ENCODE results near the gene CERS2.
"Not testable (repeated sequence)": the region's sequence is repeated elsewhere in the genome, so short reads cannot be mapped to it uniquely, and the experiment has no call there.

CERS2 gene

DNA sequence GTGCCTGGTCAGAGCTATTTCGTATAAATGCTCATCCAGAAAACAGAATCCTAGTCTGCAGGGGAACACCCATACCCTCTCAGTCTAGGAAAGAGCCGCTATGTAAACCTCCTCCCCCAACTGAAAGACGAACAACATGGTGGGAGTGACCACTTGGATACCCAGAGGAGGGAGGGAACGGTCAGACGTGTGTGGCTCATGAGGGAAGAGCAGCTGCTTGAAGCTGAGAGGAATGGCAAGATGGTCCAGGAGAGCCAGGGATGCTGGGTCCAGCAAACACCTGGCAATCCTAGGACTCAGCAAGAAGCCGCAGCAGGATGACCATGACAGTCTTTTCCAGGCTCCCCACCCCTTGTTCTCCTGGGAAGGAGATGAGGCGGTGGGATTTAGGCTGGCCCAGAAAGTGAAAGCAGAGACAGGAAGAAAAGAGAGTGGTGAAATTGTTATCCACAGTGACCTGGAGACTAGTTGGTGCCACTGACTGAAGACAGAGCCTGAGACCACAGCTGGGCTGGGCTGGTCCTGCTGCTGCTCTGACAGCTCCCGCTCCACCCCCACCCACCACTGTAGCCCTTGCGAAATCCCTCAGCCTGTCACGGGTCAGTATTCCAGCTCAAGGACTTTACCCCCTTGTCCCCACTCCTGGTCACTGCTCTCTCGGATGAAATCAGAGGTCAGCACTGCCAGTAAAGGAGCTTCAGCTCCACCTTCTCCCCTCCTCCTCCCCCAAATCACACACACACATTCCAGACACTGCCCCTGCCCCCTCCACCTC is 3.6 kb downstream of the CERS2 start:
- DNase-seq (ENCODE audit: low read depth in 2 of 2), result no peak

DNA sequence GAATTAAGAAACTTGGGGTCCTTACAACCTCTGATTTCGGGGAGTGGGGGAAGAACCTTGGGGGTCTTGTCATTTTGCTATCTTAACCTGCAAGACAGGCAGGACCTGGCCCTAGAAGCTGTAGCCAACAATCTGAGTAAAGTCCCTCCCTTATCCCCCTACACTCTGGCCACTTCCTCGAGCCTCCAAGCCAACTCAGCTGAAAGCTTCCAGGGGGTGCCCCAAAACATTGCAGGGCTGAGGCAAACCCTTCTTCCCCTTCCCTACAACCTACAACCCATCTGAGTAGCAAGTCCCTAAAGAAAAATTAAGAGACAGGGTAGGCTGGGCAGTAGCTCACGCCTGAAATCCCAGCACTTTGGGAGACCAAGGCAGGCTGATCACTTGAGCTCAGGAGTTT is 5.0 kb downstream of the CERS2 start:
- DNase-seq (ENCODE audit: low read depth in 2 of 2), result no peak

DNA sequence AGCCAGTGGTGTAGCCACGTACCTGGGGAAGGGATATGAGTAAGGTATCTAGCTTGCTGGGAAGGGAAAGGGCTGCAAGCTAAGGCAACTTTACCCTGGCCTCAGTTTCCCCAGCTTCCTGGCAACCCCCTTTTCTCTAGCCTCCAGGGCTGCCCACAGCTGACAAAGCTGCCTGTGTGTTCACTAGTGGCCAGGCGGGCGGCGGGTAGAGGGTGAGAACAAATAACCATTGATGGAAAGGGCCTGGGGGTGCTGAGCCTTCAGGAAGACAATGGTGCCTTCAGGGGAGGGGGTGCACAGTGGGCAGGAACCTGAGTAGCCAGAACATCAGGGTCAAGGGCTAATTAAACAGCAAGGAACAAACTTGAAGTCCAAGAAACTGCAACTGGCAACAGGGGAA is 6.1 kb downstream of the CERS2 start:
- no peak for DNase-seq (ENCODE audit: low read depth in 2 of 2)

DNA sequence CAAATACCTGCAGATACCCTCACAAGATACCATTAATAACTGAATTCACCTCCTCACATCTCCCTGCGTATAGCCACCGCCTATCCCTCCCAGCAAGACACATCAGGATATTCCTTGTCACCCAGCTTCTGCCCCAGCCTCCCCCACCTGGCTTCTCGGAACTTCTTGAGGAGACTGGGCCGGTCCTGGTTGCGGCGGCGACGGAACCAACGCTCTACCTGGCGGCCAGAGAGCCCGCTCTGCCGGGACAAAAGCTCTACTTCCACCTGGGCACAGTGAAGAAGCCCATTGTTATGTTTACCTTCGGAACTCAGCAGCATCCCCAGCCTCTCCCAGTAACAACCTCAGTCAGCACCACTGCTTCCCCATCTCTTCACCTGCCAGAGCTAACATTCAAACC is 6.7 kb downstream of the CERS2 start:
- DNase-seq (ENCODE audit: low read depth in 2 of 2), result no peak

DNA sequence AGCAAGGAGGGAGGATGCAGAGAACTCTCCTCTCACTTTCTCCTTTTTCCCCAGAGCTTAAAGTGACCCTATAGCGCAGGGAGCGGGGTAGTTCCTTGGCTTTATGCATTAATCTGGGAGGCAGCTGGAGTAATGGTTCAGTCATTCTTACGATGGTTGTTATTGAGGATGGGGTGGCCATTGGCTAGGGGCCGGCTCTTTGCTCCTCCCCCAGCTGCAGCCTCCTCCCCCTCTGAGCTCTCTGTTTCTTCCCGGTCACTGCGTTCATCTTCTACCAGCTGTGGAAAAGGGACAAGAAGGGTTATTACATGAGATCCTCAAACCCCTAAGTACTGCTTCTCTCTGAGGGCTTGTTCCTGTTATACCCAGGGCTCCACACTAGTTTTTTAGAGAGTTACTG is 8.6 kb downstream of the CERS2 start:
- DNase-seq (ENCODE audit: low read depth in 2 of 2), result no peak

DNA sequence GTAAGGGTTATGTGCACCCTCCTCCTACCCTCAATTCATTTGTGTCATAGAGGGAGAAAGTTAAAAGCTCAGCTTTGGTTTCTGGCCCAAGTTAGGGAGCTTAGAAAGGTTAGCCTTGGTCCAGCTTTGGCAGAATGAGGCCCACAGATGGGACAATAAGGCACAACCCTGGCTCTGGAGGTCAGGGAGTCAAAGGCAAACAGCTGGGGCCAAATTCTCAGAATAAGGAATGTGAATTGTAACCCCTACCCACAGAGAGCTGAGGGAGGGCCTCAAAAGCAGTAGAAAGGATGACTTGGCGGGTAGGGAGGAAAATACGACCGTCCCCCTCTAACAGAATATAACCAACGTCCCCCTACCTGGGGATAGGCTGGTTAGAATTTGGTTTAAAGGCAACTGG is 9.0 kb downstream of the CERS2 start:
- no peak for DNase-seq (ENCODE audit: low read depth in 2 of 2)

DNA sequence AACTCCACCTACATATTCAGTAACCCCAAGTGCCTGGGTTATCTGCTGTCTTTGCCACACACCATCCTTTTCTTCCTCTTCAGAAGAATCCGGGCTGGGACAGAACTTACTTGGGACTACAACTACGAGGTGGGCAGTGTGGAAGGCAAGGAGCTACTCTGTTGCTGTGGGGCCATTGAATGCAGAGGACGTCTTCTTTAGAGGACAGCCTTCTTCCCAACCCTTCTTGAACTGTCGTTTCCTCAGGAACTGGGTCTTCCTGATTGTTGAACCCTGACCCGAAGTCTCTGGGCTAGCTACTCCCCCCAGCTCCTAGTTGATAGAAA is 10.5 kb downstream of the CERS2 start:
- DNase-seq (ENCODE audit: low read depth in 2 of 2), result no peak

DNA sequence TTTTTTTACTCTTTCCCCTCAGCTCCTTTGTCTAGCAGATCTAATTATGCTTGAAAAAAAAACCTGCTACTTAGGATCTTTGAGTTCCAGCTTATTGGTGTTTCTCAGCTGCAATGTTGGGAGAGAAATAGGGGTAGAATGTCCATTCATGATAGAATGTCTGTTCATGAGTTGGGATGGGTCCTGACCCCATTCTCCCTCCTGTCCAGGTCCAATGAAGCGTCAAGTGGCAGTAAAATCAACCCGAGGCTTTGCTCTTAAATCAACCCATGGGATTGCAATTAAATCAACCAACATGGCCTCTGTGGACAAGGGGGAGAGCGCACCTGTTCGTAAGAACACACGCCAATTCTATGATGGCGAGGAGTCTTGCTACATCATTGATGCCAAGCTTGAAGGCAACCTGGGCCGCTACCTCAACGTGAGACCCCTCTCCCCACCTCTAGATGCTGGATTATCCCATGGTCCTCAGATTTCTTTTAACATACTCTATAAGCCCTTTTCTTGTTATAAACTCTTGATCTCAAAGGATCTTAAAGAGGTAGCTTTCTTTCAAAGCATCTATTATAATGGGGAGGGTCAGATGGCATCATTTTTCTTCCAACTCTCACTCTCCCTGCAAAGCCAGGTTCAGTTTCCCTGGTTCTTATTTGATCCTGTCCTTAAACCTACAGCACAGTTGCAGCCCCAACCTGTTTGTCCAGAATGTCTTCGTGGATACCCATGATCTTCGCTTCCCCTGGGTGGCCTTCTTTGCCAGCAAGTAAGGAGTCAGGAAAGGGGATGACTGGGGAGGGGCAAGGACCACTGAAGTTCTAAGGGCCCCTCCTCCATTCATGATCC is 11.1 kb downstream of the CERS2 start:
- no peak for DNase-seq (ENCODE audit: low read depth in 2 of 2)

DNA sequence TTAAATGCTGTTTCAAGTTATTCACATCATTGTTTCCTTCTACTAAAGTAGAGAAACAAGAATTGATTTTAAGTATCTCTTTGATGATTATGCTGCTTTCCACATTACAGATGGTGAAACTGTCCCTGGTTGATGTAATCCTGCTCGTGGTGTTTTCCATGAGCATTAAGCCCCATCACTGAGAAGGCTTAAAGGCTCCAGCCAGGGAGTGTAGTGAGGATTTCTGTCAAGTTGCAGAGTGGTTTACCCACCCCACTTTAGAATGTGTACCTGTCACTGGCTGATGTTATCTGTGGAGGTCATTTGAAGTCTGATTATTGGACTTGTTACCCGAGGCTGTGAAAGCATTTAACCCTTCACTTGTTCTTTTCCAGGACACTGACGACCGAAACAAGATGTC is 12.9 kb downstream of the CERS2 start:
- DNase-seq (ENCODE audit: low read depth in 2 of 2), result no peak

DNA sequence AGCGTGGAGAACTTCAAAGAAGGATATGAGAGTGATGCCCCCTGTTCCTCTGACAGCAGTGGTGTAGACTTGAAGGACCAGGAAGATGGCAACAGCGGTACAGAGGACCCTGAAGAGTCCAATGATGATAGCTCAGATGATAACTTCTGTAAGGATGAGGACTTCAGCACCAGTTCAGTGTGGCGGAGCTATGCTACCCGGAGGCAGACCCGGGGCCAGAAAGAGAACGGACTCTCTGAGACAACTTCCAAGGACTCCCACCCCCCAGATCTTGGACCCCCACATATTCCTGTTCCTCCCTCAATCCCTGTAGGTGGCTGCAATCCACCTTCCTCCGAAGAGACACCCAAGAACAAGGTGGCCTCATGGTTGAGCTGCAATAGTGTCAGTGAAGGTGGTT is 14.0 kb downstream of the CERS2 start:
- no peak for DNase-seq (ENCODE audit: low read depth in 2 of 2)

DNA sequence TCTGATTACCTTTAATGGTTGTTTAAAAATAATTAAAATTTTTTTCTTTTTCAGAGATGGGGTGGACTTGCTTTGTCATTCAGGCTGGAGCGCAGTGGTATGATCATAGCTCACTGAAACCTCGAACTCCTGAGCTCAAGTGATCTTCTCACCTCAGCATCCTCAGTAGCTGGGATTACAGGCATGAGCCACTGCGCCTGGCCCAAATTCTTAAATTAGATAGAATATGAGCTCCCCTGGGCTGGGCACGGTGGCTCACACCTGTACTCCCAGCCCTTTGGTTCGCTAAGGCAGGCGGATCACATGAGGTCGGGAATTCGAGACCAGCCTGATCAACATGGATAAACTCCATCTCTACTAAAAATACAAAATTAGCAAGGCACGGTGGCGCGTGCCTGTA is 17.0 kb downstream of the CERS2 start:
- DNase-seq (ENCODE audit: low read depth in 2 of 2), result no peak

DNA sequence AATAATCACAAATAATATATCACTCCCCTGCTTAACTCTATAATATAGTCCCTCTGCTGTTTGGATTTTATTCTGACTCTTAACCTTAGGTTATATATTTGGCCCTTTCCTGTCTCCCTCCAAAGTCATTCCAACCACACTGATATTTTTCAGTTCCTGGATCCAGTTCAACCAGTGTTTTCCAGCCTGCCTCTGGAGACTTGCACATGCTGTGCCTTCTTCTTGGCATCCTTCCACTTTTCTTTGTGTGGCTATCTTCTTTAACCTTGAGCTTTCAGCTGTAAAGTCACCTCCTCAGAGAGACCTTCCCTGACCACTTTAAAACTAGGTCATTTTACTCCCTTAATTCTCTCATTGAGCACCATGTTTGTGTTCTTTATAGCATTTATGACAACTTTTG is 19.4 kb downstream of the CERS2 start:
- no peak for DNase-seq (ENCODE audit: low read depth in 2 of 2)

DNA sequence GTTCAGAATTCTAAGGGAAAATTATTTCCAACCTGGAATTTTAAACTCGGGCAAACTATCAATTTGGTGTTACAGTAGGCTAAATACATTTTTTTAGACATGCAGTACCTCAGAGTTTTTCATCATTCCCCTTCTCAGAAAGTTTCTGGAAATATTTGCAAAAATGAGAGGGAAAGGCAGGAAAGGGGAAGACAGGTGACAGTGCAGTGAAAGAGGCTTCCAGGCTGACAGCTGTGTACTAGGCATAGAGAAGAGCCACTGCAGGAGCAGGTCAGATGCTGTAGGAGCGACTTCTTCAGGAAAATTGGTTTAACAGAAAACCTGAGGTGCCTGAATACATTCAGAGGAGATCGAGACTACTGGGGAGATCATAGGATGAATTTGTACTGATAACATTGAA is 19.9 kb downstream of the CERS2 start:
- no peak for DNase-seq (ENCODE audit: low read depth in 2 of 2)

DNA sequence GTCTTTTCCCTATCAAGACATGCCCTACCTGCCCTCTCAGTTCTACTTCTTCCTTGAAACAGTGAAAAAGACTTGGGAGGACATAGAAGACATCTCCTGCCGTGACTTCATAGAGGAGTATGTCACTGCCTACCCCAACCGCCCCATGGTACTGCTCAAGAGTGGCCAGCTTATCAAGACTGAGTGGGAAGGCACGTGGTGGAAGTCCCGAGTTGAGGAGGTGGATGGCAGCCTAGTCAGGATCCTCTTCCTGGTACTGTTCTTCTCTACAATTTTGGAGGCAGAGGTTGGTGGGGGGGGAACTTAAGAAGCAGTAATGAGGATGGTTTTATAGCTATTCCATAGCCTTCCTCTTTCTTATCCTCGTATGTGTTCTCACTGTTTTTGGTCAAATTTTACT is 29.8 kb downstream of the CERS2 start:
- DNase-seq (ENCODE audit: low read depth in 2 of 2), result no peak

DNA sequence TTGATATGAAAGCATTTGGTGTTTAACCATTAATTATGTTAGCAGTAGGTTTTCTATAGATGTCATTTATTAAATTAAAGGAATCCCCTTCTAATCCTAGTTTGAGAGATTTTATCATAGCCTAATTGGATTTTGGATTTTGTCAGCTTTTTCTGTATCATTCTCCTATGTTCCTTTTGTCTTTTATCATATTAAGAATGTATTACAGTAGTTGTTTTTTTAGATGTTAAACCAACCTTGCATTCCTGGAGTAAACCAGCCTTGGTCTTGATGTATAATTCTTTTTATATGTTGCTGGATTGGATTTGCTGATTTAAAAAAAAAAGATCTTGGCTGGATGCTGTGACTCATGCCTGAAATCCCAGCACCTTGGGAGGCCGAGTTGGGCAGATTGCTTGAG is 42.9 kb downstream of the CERS2 start:
- DNase-seq (ENCODE audit: low read depth in 2 of 2), result no peak

DNA sequence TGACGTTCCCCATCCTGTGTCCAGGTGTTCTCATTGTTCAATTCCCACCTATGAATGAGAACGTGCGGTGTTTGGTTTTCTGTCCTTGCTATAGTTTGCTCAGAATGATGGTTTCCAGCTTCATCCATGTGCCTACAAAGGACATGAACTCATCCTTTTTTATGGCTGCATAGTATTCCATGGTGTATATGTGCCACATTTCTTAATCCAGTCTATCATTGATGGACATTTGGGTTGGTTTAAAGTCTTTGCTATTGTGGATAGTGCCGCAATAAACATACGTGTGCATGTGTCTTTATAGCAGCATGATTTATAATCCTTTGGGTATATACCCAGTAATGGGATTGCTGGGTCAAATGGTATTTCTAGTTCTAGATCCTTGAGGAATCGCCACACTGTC is 45.9 kb downstream of the CERS2 start:
- not testable (repeated sequence) for DNase-seq (ENCODE audit: low read depth in 2 of 2)

DNA sequence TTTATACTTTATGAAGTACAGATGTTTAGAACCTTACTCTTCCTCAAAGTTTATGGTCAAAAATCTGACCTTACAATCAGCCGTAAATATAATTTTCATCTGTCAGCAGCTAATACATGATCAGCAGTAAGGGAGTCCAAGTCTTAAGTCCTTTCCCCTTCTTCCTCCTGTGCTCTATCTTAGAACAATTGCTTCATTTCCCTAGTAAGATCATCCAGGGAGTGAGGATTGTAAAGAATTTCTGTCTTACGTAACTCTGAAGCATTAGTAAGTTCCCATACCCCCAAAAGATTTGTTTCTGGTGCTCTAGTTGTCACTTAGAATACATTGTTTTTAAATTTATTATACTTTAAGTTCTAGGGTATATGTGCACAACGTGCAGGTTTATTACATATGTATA is 46.3 kb downstream of the CERS2 start:
- no peak for DNase-seq (ENCODE audit: low read depth in 2 of 2)

DNA sequence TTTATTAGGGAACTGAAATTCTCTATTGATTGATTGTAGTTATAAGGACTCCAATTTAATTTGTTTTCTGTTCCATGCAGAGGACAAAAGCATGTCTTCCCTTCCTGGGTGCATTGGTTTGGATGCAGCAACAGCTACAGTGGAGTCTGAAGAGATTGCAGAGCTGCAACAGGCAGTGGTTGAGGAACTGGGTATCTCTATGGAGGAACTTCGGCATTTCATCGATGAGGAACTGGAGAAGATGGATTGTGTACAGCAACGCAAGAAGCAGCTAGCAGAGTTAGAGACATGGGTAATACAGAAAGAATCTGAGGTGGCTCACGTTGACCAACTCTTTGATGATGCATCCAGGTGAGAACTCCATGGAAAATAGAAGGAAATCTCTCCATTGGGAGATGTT is 47.0 kb downstream of the CERS2 start:
- DNase-seq (ENCODE audit: low read depth in 2 of 2), result no peak

DNA sequence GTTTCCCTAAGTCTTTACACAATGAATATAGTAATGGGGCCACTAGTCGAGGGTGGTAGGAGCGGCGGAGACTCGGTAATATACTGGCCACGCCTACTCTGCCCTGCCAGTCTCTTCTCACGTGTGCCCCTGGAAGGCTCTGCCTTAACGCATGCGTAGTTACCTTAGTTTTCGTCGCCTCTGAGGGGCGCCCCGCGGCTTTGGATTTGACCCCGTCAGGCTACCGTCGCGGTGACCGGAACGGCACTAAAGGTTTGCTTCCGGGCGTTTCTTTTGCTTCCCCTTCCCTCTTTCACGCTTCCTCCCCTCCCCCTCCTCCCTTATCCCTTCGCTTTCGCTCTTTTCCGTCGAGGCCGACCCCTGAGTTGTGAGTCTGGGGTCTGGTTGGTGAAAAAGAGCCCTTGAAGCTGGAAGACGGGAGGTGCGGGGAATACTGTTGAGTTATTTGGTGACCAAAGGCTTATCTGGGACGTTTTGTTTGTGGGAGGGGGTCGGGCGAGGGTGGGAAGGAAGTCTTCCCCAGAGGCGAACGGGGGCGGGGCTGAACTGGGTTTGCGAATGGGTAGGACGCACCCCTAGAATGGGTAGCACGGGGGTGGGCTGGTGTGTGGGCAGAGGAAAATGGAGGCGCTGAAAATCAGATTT is 48.4 kb downstream of the CERS2 start, which contains the start of gene SETDB1:
Gene SETDB1 (plus strand): TSS at position 267 of the 645 bp plus-strand sequence. CDS start 1,352 bp downstream, outside the sequence.
- peak; percentile 84 to 91 for DNase-seq (ENCODE audit: low read depth in 2 of 2)

DNA sequence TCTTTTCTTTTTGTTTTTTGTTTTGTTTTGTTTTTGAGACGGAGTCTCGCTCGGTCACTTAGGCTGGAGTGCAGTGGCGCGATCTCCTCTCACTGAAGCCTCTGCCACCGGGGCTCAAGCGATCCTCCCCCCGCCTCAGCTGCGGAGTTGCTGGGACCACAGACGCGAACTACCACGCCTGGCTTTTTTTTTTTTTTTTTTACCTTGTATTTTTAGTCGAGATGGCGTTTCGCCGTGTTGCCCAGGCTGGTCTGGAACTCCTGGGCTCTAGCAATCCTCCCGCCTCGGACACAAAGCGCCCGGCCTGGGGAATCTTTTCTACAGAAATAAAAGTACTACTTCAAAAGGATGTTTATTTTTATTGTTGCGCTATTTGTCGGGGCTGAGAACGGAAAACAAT is 49.6 kb downstream of the CERS2 start:
- no peak for DNase-seq (ENCODE audit: low read depth in 2 of 2)

DNA sequence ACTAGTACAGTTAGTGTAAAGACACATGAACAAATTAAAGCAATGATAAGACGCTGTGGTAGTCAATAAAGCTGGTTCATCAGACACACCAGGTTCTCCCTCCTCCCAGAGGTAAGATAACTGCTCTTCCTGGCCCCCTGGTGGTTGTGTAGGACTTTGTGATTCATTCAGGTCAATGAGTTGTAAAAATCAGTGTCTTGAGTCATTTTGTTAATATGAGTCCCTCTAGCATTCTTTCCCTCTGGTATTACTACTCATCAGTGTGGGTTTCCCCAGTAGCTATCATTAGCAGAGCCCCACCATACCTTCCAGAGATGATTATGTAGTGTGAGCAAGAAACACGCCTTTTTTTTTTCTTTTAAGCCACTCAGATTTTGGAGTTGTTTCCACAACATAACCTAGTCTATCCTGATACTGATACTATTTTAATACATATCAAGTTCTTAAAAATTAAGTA is 52.1 kb downstream of the CERS2 start:
- DNase-seq (ENCODE audit: low read depth in 2 of 2), result peak; percentile 43 to 72

DNA sequence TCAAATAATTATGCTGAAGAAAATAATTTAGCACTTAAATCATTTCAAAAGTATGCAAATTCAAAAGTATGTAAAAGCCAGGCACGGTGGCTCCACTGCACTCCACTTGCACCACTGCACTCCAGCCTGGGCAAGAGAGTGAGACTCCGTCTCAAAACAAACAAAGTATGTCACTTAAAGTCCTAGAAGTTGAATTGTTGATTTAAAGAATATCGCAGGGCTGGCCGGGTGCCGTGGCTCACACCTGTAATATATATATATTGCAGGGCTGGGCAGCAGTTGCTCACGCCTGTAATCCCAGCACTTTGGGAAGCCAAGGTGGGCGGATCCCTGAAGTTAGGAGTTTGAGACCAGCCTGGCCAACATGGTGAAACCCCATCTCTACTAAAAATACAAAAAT is 57.2 kb downstream of the CERS2 start:
- DNase-seq (ENCODE audit: low read depth in 2 of 2), result no peak
